AG10803 (cell line): ENCODE data around the gene CCNG1.
"Not testable (repeated sequence)": the region's sequence is repeated elsewhere in the genome, so short reads cannot be mapped to it uniquely, and the experiment has no call there.

ENCODE experiments used
- DNase-seq: peaks from one replicate; pipeline ENCODE4 v3.0.0; 2010; ENCODE audit warnings: low read depth
- H3K4me3 ChIP-seq: 2 replicates; pipeline ENCODE4 v1.5.1; 2011; ENCODE audit warnings: mild to moderate bottlenecking, low read length, control low read depth
- TF ChIP-seq, protein P1 (sequence below): conservative IDR thresholded peaks from 2 replicates; pipeline ENCODE4 v1.5.1; 2011; ENCODE audit warnings: mild to moderate bottlenecking, low read length, control low read depth, inconsistent platforms

The CCNG1 gene

DNA sequence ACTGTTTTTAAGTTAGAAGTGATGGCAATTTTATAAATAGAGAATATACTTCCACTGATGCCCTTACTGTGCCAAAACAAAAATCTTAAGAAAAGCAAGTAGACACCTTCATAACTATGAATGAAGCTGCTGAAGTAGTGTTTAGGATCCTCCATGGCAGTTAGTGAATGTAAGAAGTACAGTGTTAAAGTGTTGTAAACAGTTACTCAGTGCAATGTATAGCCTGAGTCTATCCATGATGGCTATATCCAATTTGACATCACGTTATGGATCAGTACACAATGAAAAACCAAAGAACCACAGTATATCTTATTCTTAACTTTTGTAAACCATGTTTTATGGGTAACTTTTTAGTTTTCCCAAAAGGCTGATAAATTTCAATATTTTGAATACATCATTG lies 7.1 kb downstream of the CCNG1 start:
- TF ChIP-seq, protein P1, sequence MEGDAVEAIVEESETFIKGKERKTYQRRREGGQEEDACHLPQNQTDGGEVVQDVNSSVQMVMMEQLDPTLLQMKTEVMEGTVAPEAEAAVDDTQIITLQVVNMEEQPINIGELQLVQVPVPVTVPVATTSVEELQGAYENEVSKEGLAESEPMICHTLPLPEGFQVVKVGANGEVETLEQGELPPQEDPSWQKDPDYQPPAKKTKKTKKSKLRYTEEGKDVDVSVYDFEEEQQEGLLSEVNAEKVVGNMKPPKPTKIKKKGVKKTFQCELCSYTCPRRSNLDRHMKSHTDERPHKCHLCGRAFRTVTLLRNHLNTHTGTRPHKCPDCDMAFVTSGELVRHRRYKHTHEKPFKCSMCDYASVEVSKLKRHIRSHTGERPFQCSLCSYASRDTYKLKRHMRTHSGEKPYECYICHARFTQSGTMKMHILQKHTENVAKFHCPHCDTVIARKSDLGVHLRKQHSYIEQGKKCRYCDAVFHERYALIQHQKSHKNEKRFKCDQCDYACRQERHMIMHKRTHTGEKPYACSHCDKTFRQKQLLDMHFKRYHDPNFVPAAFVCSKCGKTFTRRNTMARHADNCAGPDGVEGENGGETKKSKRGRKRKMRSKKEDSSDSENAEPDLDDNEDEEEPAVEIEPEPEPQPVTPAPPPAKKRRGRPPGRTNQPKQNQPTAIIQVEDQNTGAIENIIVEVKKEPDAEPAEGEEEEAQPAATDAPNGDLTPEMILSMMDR, result no peak
- no peak for DNase-seq
- no peak overlapping the region for H3K4me3 ChIP-seq

- TF ChIP-seq, protein P1, result no peak
- H3K4me3 ChIP-seq, result no peak overlapping the region
- no peak for DNase-seq
Measured at GRCh38 chr5:163445345-163445744, 8.0 kb downstream of the CCNG1 start.

GRCh38 chr5:163447191-163447590 lies 9.8 kb downstream of the CCNG1 start:
- no peak for DNase-seq
- no peak overlapping the region for H3K4me3 ChIP-seq
- TF ChIP-seq, protein P1, result no peak

DNA sequence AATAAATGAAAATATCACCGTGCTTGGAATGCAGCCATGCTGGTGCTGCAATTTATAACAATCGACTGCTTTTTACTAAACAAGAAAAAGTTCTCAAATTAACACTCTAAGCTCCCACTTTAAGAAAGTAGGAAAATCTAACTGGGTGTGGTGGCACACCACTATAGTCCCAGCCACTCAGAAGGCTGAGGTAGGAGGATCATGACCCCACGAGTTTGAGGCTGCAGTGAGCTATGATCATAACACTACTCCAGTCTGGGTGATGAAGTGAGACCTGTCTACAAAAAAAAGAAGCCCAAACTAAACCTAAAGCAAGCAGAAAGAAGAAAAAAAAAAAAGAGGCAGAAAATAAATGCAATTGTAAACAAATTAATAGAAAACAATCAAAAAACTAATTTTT lies 10.5 kb downstream of the CCNG1 start:
- TF ChIP-seq, protein P1, result no peak
- no peak overlapping the region for H3K4me3 ChIP-seq
- DNase-seq, result no peak

DNA sequence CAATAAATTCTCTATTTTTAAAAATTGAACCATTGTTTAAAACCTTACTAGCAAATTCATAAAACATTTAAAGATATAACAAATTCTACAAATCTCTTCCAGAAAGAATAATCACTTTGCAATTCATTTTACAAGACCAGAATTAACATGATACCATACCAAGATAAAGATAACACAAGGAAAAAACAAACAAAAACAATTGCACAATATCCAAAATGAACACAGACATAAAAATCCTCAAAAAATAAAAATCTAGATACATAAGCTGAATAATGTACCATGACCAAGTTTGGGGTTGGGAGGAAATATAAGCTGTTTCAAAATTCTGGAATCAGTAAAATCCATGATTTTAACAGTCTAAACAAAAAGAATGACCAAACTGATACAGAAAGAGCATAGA lies 11.1 kb downstream of the CCNG1 start:
- H3K4me3 ChIP-seq, result no peak overlapping the region
- TF ChIP-seq, protein P1, result no peak
- DNase-seq, result no peak

- DNase-seq, result no peak
- TF ChIP-seq, protein P1, result no peak
- H3K4me3 ChIP-seq, result no peak overlapping the region
Measured at GRCh38 chr5:163451489-163451888, 14.1 kb downstream of the CCNG1 start.

- TF ChIP-seq, protein P1, result no peak
- H3K4me3 ChIP-seq, result no peak overlapping the region
- DNase-seq, result peak; percentile 51
Measured at GRCh38 chr5:163453705-163454104, 16.3 kb downstream of the CCNG1 start.

GRCh38 chr5:163455406-163455805 lies 18.0 kb downstream of the CCNG1 start:
- not testable (repeated sequence) for DNase-seq, H3K4me3 ChIP-seq
